A673 (cell line): ENCODE measurements around the gene MORN2. TPM values are rescaled to one million over a fixed set of nuclear protein-coding genes. Genes with fewer than 3 reads are reported as not detected.

Source experiments
- BruUV-seq: library from RNA; stranded (reverse); fragments of 400-500 nt; replicated peaks from 2 replicates; lab custom pipeline; 2021; lab: Mats Ljungman, UMichigan
- CTCF ChIA-PET: fragments of 300-600 bp; sonication (Branson Sonifier 250); formaldehyde crosslinking; loops from one replicate; lab custom pipeline; 2022; ENCODE audit warnings: antibody characterized with exemption; lab: Charles Lee
- POLR2A ChIA-PET: fragments of 300-600 bp; sonication (Branson Sonifier 250); formaldehyde crosslinking; loops from one replicate; lab custom pipeline; 2022; ENCODE audit warnings: antibody characterized with exemption; ENCODE audit not compliant: low non-redundant PET; lab: Charles Lee
- DNase-seq: peaks from one replicate; pipeline ENCODE4 v3.0.0-alpha.2; 2015; ENCODE audit warnings: low spot score
- H3K27ac ChIP-seq: fragments of 200-600 bp; sonication (generic); 2 replicates; pipeline ENCODE4 v1.5.1; 2016; ENCODE audit warnings: mixed run types, low read depth, mild to moderate bottlenecking, mixed read lengths, antibody characterized with exemption, low read length; ENCODE audit not compliant: poor library complexity, severe bottlenecking
- H3K27me3 ChIP-seq: fragments of 200-600 bp; sonication (generic); replicated peaks from 2 replicates; pipeline ENCODE4 v1.6.1; 2017; ENCODE audit warnings: mixed run types, low read depth, mild to moderate bottlenecking, mixed read lengths, antibody characterized with exemption, low read length; ENCODE audit not compliant: insufficient read depth, poor library complexity
- H3K36me3 ChIP-seq: fragments of 200-600 bp; sonication (generic); 2 replicates; pipeline ENCODE4 v1.6.1; 2016; ENCODE audit warnings: mixed run types, mild to moderate bottlenecking, mixed read lengths, antibody characterized with exemption, low read length; ENCODE audit not compliant: insufficient read depth, poor library complexity, severe bottlenecking
- H3K4me1 ChIP-seq: fragments of 200-600 bp; sonication (generic); 2 replicates; pipeline ENCODE4 v1.6.1; 2017; ENCODE audit warnings: mixed run types, mild to moderate bottlenecking, mixed read lengths, antibody characterized with exemption, low read length; ENCODE audit not compliant: insufficient read depth, poor library complexity, severe bottlenecking
- H3K4me3 ChIP-seq: fragments of 200-600 bp; sonication (generic); 2 replicates; pipeline ENCODE4 v1.5.1; 2016; ENCODE audit warnings: low read depth, mixed run types, mild to moderate bottlenecking, mixed read lengths, low read length; ENCODE audit not compliant: poor library complexity, severe bottlenecking
- H3K9me3 ChIP-seq: fragments of 200-600 bp; sonication (generic); 2 replicates; pipeline ENCODE4 v1.6.1; 2016; ENCODE audit warnings: mixed run types, low read depth, mild to moderate bottlenecking, mixed read lengths, antibody characterized with exemption, low read length; ENCODE audit not compliant: poor library complexity, severe bottlenecking
- CTCF ChIP-seq: fragments of 300-800, 200-600 bp; sonication (generic); conservative IDR thresholded peaks from 2 replicates; pipeline ENCODE4 v1.5.1; 2017; ENCODE audit warnings: low read depth, mild to moderate bottlenecking, antibody characterized with exemption, low read length, moderate library complexity, mixed read lengths
- EZH2 ChIP-seq: fragments of 200-600 bp; sonication (generic); IDR thresholded peaks from 2 replicates; pipeline ENCODE4 v1.6.1; 2017; ENCODE audit warnings: borderline replicate concordance, low read depth, mild to moderate bottlenecking, mixed read lengths, antibody characterized with exemption, low read length; ENCODE audit not compliant: poor library complexity, severe bottlenecking
- intact Hi-C: fragments of 100-400 bp; cut with micrococcal nuclease; formaldehyde crosslinking; loops from one replicate; pipeline ENCODE4 v1.10.0; 2022; ENCODE audit not compliant: unreplicated experiment
- total RNA-seq: library from RNA; stranded (reverse); gene quantifications from 2 replicates; pipeline ENCODE4 v1.2.3, GENCODE V29; 2021

Gene MORN2
- total RNA-seq, 1 experiment from 2014 or later, result 29.0 TPM

DNA sequence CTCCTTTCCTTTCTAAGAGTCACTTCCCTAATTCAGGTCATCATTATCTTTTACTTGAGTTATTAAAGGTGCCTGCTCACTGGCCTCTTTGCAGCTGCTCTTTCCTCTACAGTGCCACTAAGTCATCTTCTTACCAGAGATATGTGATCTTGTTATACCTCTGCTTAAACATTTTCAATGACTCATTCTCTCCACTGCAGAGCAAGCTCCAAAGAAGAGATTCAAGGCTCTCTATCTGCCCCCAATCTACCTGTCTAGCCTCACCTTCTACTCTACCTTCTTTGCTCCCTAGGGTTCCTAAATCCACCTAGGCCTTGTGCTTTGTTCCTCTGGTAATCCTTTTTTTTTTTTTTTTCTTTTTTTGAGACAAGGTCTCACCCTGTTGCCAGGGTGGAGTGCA lies 17.0 kb downstream of the MORN2 start:
- Histone ChIP-seq H3K27me3 (no peaks in the 10 kb centered on the region), H3K4me1 (no peaks in the 10 kb centered on the region), H3K9me3 (no peaks in the 10 kb centered on the region), H3K4me3 (no peak overlapping the region), H3K36me3 (no peaks in the 10 kb centered on the region), H3K27ac (no peak overlapping the region)
- ChIA-PET POLR2A (no interaction called here), CTCF (no interaction called here)
- TF ChIP-seq EZH2 (no peak), CTCF (no peak)
- DNase-seq, result no peak
- intact Hi-C loops, result no loop called here
- BruUV-seq, result no TSS peak

GRCh38 chr2:38898256-38898655 lies 22.5 kb downstream of the MORN2 start:
- no peaks in the 10 kb centered on the region for H3K9me3 ChIP-seq
- BruUV-seq, result no TSS peak
- H3K27ac ChIP-seq, result no peak overlapping the region
- no peaks in the 10 kb centered on the region for H3K4me1 ChIP-seq
- H3K27me3 ChIP-seq, result no peaks in the 10 kb centered on the region
- no peak for DNase-seq
- no peaks in the 10 kb centered on the region for H3K36me3 ChIP-seq
- intact Hi-C loops, result no loop called here
- CTCF ChIA-PET, result no interaction called here
- POLR2A ChIA-PET, result no interaction called here
- no peak overlapping the region for H3K4me3 ChIP-seq
- TF ChIP-seq CTCF, result no peak
- TF ChIP-seq EZH2, result no peak

- no peak for DNase-seq
- Histone ChIP-seq H3K27ac (no peak overlapping the region), H3K27me3 (no peaks in the 10 kb centered on the region), H3K36me3 (no peaks in the 10 kb centered on the region), H3K9me3 (no peaks in the 10 kb centered on the region), H3K4me1 (no peaks in the 10 kb centered on the region), H3K4me3 (no peak overlapping the region)
- intact Hi-C loops, result no loop called here
- POLR2A ChIA-PET, result no interaction called here
- no TSS peak for BruUV-seq
- no peak for TF ChIP-seq EZH2
- TF ChIP-seq CTCF, result no peak
- CTCF ChIA-PET, result no interaction called here
These were observed 24.9 kb downstream of the MORN2 start for GRCh38 chr2:38900726-38901125.
